Erythroblast (primary cell): ENCODE data around the gene KDM2A.

Experiments
- GATA1 ChIP-seq: IDR thresholded peaks from 2 replicates; pipeline ENCODE4 v1.6.1; 2011; ENCODE audit warnings: low read depth, mild to moderate bottlenecking, control low read depth, low read length, moderate library complexity
- POLR2A ChIP-seq: IDR thresholded peaks from 2 replicates; pipeline ENCODE4 v1.6.1; 2011; ENCODE audit warnings: mild to moderate bottlenecking, low read length

GRCh38 chr11:67280341-67280787, 161.3 kb downstream of the KDM2A start:
- TF ChIP-seq POLR2A (no peak), GATA1 (no peak)
